Stomach smooth muscle (tissue), 2 donors: ENCODE measurements around the gene FANCG.

Experiments
- H3K27ac ChIP-seq: one replicate; pipeline ENCODE4 v1.7.0; 2013; ENCODE audit warnings: mild to moderate bottlenecking, low read length, inconsistent platforms
- H3K27me3 ChIP-seq, 2 donors: one replicate each; pipeline ENCODE4 v1.7.0; 2013; ENCODE audit warnings: low read length in 2 of 2; ENCODE audit not compliant: insufficient read depth in 2 of 2, control insufficient read depth in 1 of 2
- H3K36me3 ChIP-seq, 2 donors: one replicate each; pipeline ENCODE4 v1.7.0; 2013; ENCODE audit warnings: low read length in 2 of 2; ENCODE audit not compliant: control insufficient read depth in 2 of 2, insufficient read depth in 2 of 2
- H3K4me1 ChIP-seq: one replicate; pipeline ENCODE4 v1.7.0; 2013; ENCODE audit warnings: low read length; ENCODE audit not compliant: control insufficient read depth, insufficient read depth
- H3K4me3 ChIP-seq, 2 donors: one replicate each; pipeline ENCODE4 v1.7.0; 2013; ENCODE audit warnings: low read length in 2 of 2
- H3K9ac ChIP-seq, 2 donors: one replicate each; pipeline ENCODE4 v1.7.0; 2013; ENCODE audit warnings: low read length in 2 of 2, mild to moderate bottlenecking in 1 of 2
- H3K9me3 ChIP-seq, 2 donors: one replicate each; pipeline ENCODE4 v1.7.0; 2013; ENCODE audit warnings: low read length in 2 of 2; ENCODE audit not compliant: control insufficient read depth in 2 of 2
- donor health status: healthy.
- donor health status: Pancreatic carcinoma.

Gene FANCG

DNA sequence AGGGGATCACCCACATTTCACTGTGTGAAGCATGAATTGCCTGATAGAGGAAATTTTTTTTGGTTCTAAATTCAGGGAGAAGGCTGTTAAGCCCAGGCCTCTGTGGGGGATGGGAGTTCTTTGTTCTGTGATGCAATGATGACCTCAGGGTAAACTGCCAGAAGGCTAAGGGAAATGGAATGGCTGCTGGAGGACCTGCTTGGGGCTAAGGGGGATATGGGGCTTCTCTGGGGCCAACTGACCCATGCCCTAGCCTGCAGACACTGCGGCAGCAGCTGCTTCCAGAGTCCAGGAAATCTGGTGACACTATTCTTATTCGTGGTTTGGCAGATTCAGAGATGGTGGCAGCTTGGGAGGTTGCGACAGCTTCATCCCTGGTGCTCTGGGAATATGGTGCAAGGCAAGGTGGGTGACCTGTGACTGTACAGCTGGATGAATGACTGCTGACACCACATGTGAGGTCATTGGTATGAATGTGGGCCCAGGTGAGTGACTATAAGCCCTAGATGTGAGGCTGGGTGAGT, 37.6 kb downstream of the FANCG start:
- H3K9ac ChIP-seq = no peak overlapping the region
- no peaks in the 10 kb centered on the region for H3K4me1 ChIP-seq
- no peaks in the 10 kb centered on the region for H3K9me3 ChIP-seq
- peaks cover 23 to 29% of the 10 kb centered on the region in 2 donors for H3K36me3 ChIP-seq
- H3K4me3 ChIP-seq = no peak overlapping the region
- H3K27ac ChIP-seq = no peak overlapping the region
- H3K27me3 ChIP-seq = no peaks in the 10 kb centered on the region

- Histone ChIP-seq H3K27ac (no peak overlapping the region), H3K9me3 (no peaks in the 10 kb centered on the region), H3K36me3 (peaks cover 2 to 4% of the 10 kb centered on the region in 2 donors), H3K27me3 (no peaks in the 10 kb centered on the region), H3K9ac (peak overlapping the region in 1 of 2 donors; percentile 29), H3K4me3 (peak overlapping the region in 1 of 2 donors; percentile 66), H3K4me1 (peaks cover 10% of the 10 kb centered on the region)
These were observed 43.7 kb downstream of the FANCG start for GRCh38 chr9:35035851-35036701.

DNA sequence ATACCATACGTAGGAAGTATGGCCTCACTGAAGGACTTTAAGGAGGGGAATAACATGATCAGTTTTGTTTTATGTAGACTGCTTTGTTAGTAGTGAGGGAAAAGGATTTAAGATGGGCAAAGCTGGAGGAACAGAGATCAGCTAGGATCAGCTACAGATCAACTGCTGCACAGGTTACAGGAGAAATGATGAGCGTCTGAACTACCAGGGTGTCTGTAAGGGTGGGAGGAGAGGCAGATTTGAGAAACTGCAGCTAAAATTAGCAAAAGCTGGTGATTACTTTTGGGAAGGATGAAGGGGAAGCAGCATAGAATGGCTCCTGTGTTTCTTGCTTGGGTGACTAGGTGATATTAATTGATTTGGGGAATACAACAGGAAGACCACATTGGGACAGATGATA, 46.6 kb downstream of the FANCG start:
- no peak overlapping the region for H3K9ac ChIP-seq
- no peaks in the 10 kb centered on the region for H3K27me3 ChIP-seq

DNA sequence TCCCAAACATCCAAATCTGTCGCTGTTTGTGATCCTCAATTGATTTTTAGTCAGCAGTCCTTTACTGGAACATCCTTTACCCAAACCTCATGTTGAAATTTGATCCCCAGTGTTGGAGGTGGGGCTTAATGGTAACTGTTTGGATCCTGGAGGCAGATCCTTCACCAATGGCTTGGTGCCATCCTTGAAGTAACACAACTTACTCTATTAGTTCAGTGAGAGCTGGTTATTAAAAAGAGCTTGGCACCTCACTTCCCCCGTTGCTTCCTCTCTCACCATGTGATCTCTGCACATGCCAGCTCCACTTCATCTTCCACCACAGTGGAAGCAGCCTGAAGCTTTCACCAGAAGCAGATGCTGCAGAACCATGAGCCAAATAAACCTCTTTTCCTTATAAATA, 49.9 kb downstream of the FANCG start:
- Histone ChIP-seq H3K27me3 (no peaks in the 10 kb centered on the region), H3K9me3 (no peaks in the 10 kb centered on the region), H3K4me1 (no peaks in the 10 kb centered on the region), H3K36me3 (peaks cover 2 to 4% of the 10 kb centered on the region in 2 donors), H3K4me3 (no peak overlapping the region), H3K9ac (no peak overlapping the region), H3K27ac (no peak overlapping the region)

More for the DNA sequence above, 46.6 kb downstream of the FANCG start:
- Histone ChIP-seq H3K4me3 (no peak overlapping the region), H3K9me3 (no peaks in the 10 kb centered on the region), H3K36me3 (peaks cover 2 to 4% of the 10 kb centered on the region in 2 donors), H3K27ac (no peak overlapping the region), H3K4me1 (peaks cover 10% of the 10 kb centered on the region)

DNA sequence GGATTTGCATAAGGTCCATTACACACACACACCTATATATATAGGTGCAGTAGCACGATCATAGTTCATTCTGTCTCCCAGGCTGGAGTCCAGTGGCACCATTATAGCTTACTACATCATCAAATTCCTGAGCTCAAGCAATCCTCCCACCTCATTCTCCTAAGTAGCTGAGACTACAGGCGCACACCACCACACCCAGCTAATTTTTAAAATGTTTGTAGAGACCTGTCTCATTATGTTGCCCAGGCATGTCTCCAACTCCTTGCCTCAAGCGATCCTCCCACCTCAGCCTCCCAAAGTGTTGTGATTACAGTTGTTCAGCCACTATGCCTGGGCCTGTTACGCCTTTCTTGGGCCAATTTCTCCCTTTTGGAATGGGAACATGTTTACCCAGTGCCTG, 50.5 kb downstream of the FANCG start:
- Histone ChIP-seq H3K27me3 (no peaks in the 10 kb centered on the region), H3K36me3 (peaks cover 3 to 6% of the 10 kb centered on the region in 2 donors), H3K4me1 (no peaks in the 10 kb centered on the region), H3K9ac (no peak overlapping the region), H3K9me3 (no peaks in the 10 kb centered on the region), H3K4me3 (no peak overlapping the region), H3K27ac (no peak overlapping the region)

- no peaks in the 10 kb centered on the region for H3K4me1 ChIP-seq
- H3K9me3 ChIP-seq = no peaks in the 10 kb centered on the region
- no peak overlapping the region for H3K27ac ChIP-seq
- H3K27me3 ChIP-seq = no peaks in the 10 kb centered on the region
- no peak overlapping the region for H3K9ac ChIP-seq
- no peak overlapping the region for H3K4me3 ChIP-seq
- H3K36me3 ChIP-seq = peaks cover 4 to 9% of the 10 kb centered on the region in 2 donors
These were observed 51.4 kb downstream of the FANCG start for GRCh38 chr9:35028341-35028740.

- Histone ChIP-seq H3K4me3 (no peak overlapping the region), H3K9me3 (no peaks in the 10 kb centered on the region), H3K27me3 (no peaks in the 10 kb centered on the region), H3K4me1 (no peaks in the 10 kb centered on the region), H3K27ac (no peak overlapping the region), H3K36me3 (peaks cover 2 to 6% of the 10 kb centered on the region in 2 donors), H3K9ac (no peak overlapping the region)
These were observed 51.9 kb downstream of the FANCG start for GRCh38 chr9:35027860-35028259.

DNA sequence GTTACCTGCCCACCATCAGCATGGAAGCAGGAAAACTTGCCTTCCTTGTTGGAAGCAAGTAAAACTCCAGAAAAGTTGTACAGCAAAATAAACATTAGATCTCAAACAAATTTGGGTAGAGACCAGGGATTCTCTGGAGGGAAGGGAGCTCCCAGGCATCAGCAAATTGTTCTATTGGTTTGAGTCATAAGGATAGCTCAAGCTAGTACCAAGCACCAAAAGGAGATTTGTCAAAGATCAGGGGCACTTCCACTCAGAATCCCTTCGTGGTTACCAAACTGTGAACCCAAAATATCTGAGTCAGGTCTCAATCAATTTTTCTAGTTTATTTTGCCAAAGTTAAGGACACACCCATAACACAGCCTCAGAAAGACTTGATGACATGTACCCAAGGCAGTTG, 52.4 kb downstream of the FANCG start:
- H3K9ac ChIP-seq = no peak overlapping the region
- no peaks in the 10 kb centered on the region for H3K9me3 ChIP-seq
- H3K27me3 ChIP-seq = no peaks in the 10 kb centered on the region
- H3K36me3 ChIP-seq = peaks cover 2 to 6% of the 10 kb centered on the region in 2 donors
- H3K4me1 ChIP-seq = no peaks in the 10 kb centered on the region
- no peak overlapping the region for H3K4me3 ChIP-seq
- H3K27ac ChIP-seq = no peak overlapping the region

- Histone ChIP-seq H3K4me1 (no peaks in the 10 kb centered on the region), H3K9me3 (no peaks in the 10 kb centered on the region), H3K9ac (no peak overlapping the region), H3K4me3 (no peak overlapping the region), H3K36me3 (peaks cover 5 to 6% of the 10 kb centered on the region in 2 donors), H3K27me3 (no peaks in the 10 kb centered on the region), H3K27ac (no peak overlapping the region)
These were observed 53.1 kb downstream of the FANCG start for GRCh38 chr9:35026671-35027070.
